OCI-LY7 (cell line): ENCODE data around the gene AS3MT. TPM values are rescaled to one million over a fixed set of nuclear protein-coding genes. Genes with fewer than 3 reads are reported as not detected.

Experiments
- BruUV-seq: library from RNA; stranded (reverse); fragments of 400-500 nt; replicated peaks from 2 replicates; lab custom pipeline; 2021; lab: Mats Ljungman, UMichigan
- CTCF ChIA-PET: fragments of 300-600 bp; sonication (Branson Sonifier 250); formaldehyde crosslinking; loops from one replicate; lab custom pipeline; 2022; ENCODE audit warnings: antibody characterized with exemption; ENCODE audit not compliant: unreplicated experiment; lab: Charles Lee
- POLR2A ChIA-PET: fragments of 300-600 bp; sonication (Branson Sonifier 250); formaldehyde crosslinking; loops from one replicate; lab custom pipeline; 2022; ENCODE audit warnings: antibody characterized with exemption; lab: Charles Lee
- DNase-seq: peaks from one replicate; pipeline ENCODE4 v3.0.0-alpha.2; 2015; ENCODE audit warnings: low spot score
- H2AFZ ChIP-seq: fragments of 200-600 bp; sonication (generic), shearing (Covaris generic); 2 replicates; pipeline ENCODE4 v1.6.1; 2014; ENCODE audit warnings: mild to moderate bottlenecking, antibody characterized with exemption, low read length, moderate library complexity
- H3K27ac ChIP-seq: fragments of 200-600 bp; sonication (generic); 2 replicates; pipeline ENCODE4 v1.5.1; 2014; ENCODE audit warnings: mixed run types, low read depth, mild to moderate bottlenecking, moderate library complexity, low read length, inconsistent platforms; ENCODE audit not compliant: poor library complexity, severe bottlenecking
- H3K36me3 ChIP-seq: fragments of 200-600 bp; sonication (generic); 2 replicates; pipeline ENCODE4 v1.6.1; 2014; ENCODE audit warnings: mild to moderate bottlenecking, antibody characterized with exemption, low read length, moderate library complexity, mixed read lengths; ENCODE audit not compliant: insufficient read depth
- H3K4me1 ChIP-seq: fragments of 200-600 bp; sonication (generic); 2 replicates; pipeline ENCODE4 v1.5.1; 2014; ENCODE audit warnings: mild to moderate bottlenecking, low read length; ENCODE audit not compliant: insufficient read depth, poor library complexity, severe bottlenecking
- H3K4me2 ChIP-seq: fragments of 200-600 bp; sonication (generic); 2 replicates; pipeline ENCODE4 v1.6.1; 2014; ENCODE audit warnings: mild to moderate bottlenecking, low read length
- H3K4me3 ChIP-seq: fragments of 200-600 bp; sonication (generic); 2 replicates; pipeline ENCODE4 v1.5.1; 2014; ENCODE audit warnings: mild to moderate bottlenecking, low read depth, low read length; ENCODE audit not compliant: poor library complexity, severe bottlenecking
- H3K79me2 ChIP-seq: fragments of 200-600 bp; sonication (generic); 2 replicates; pipeline ENCODE4 v1.6.1; 2016; ENCODE audit warnings: low read depth, mild to moderate bottlenecking, low read length, moderate library complexity, mixed read lengths; ENCODE audit not compliant: insufficient read depth
- H3K9me2 ChIP-seq: fragments of 200-600 bp; sonication (generic); 2 replicates; pipeline ENCODE4 v1.6.1; 2016; ENCODE audit warnings: mild to moderate bottlenecking, low read length, mixed read lengths; ENCODE audit not compliant: insufficient read depth
- H3K9me3 ChIP-seq: fragments of 200-600 bp; sonication (generic); 2 replicates; pipeline ENCODE4 v1.6.1; 2014; ENCODE audit warnings: mild to moderate bottlenecking, mixed run types, low read length, mixed read lengths
- H4K20me1 ChIP-seq: fragments of 200-600 bp; sonication (generic); 2 replicates; pipeline ENCODE4 v1.6.1; 2014; ENCODE audit warnings: mild to moderate bottlenecking, antibody characterized with exemption, low read length, moderate library complexity, mixed read lengths; ENCODE audit not compliant: insufficient read depth
- CTCF ChIP-seq: fragments of 200-600 bp; sonication (generic); conservative IDR thresholded peaks from 2 replicates; pipeline ENCODE4 v1.5.1; 2014; ENCODE audit warnings: mild to moderate bottlenecking, antibody characterized with exemption, low read length, moderate library complexity, mixed read lengths
- EZH2phosphoT487 ChIP-seq: fragments of 200-600 bp; sonication (generic); IDR thresholded peaks from 2 replicates; pipeline ENCODE4 v1.6.1; 2018; ENCODE audit warnings: low read depth, borderline replicate concordance, mild to moderate bottlenecking, mixed run types, antibody characterized with exemption, low read length, moderate library complexity, mixed read lengths
- intact Hi-C: fragments of 100-400 bp; cut with micrococcal nuclease; formaldehyde crosslinking; loops from one replicate; pipeline ENCODE4 v1.10.0; 2022; ENCODE audit not compliant: unreplicated experiment
- total RNA-seq, 2 experiments: library from RNA; depleted of rRNA in 1 of 2; stranded (reverse); fragments of >200 nt in 1 of 2; shearing (Covaris generic) in 1 of 2; gene quantifications; 2 replicates each; pipeline ENCODE4 v1.2.3, GENCODE V29; 2014 to 2022

AS3MT gene
- total RNA-seq, 2 experiments from 2014 or later, result not detected

- Histone ChIP-seq H3K36me3 (no peaks in the 10 kb centered on the region), H3K4me3 (no peak overlapping the region), H2AFZ (no peak overlapping the region), H3K9me2 (no peaks in the 10 kb centered on the region), H3K27ac (no peak overlapping the region), H3K4me2 (no peak overlapping the region), H3K4me1 (no peaks in the 10 kb centered on the region), H4K20me1 (no peaks in the 10 kb centered on the region), H3K9me3 (no peaks in the 10 kb centered on the region), H3K79me2 (no peaks in the 10 kb centered on the region)
- intact Hi-C loops, result no loop called here
- ChIA-PET CTCF (no interaction called here), POLR2A (no interaction called here)
- no peak for TF ChIP-seq CTCF
- no peak for TF ChIP-seq EZH2phosphoT487
- no peak for DNase-seq
- BruUV-seq, result no TSS peak
Measured at GRCh38 chr10:102831322-102832071, 37.8 kb upstream of the AS3MT start.

DNA sequence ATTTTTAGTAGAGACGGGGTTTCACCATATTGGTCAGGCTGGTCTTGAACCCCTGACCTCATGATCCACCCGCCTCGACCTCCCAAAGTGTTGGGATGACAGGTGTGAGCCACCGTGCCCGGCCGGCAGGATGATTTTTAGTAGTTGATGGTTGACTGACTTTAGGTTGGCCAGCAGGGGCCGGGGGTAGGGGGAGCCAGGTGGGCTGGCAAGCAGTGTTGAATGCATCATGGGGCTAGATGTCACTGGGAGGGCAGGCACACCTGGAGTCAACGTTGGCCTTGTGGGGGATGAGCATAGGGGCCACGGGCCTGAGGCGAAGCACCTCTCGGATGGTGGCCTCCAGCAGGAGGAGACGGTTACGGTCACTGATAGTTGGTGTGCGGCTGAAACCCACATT is 37.0 kb upstream of the AS3MT start:
- POLR2A ChIA-PET, result interaction anchor here (0.6 kb wide), 1 partner anchor 206 kb away, joined by 3 read pairs; no protein-coding TSS in a partner anchor

More for the DNA sequence above, 37.0 kb upstream of the AS3MT start:
- Histone ChIP-seq H2AFZ (no peak overlapping the region), H3K27ac (no peak overlapping the region), H3K36me3 (no peaks in the 10 kb centered on the region), H4K20me1 (no peaks in the 10 kb centered on the region), H3K9me3 (peaks cover 3% of the 10 kb centered on the region; the same call in 1 of the 2 replicates), H3K4me2 (no peak overlapping the region), H3K9me2 (no peaks in the 10 kb centered on the region), H3K4me3 (no peak overlapping the region), H3K79me2 (no peaks in the 10 kb centered on the region), H3K4me1 (no peaks in the 10 kb centered on the region)
- TF ChIP-seq CTCF, result no peak
- TF ChIP-seq EZH2phosphoT487, result no peak
- DNase-seq, result no peak
- no TSS peak for BruUV-seq
- intact Hi-C loops, result no loop called here
- CTCF ChIA-PET, result no interaction called here
